Left lung (tissue), 10 donors: ENCODE measurements around the gene FADS2. TPM values are rescaled to one million over a fixed set of nuclear protein-coding genes. Genes with fewer than 3 reads are reported as not detected.

ENCODE experiments used
- ATAC-seq: fragments of 200-7000 bp; cut with Tn5 transposase; one replicate; pipeline ENCODE4 v1.9.1; 2020; ENCODE audit warnings: moderate library complexity
- DNase-seq, 4 donors: peaks; one replicate each; pipeline ENCODE4 v3.0.0-alpha.2; 2013 to 2020
- H3K27ac ChIP-seq, 2 donors: fragments of 200-600 bp; sonication (generic) in 1 of 2; one replicate each; pipeline versions ENCODE4 v1.5.0 to v1.8.0; 2020 to 2021
- H3K27me3 ChIP-seq, 2 donors: fragments of 200-600 bp; sonication (generic) in 1 of 2; one replicate each; pipeline versions ENCODE4 v1.5.0 to v1.8.0; 2020 to 2021
- H3K36me3 ChIP-seq, 2 donors: fragments of 200-600 bp; sonication (generic) in 1 of 2; one replicate each; pipeline versions ENCODE4 v1.5.0 to v1.8.0; 2020 to 2021
- H3K4me1 ChIP-seq, 2 donors: fragments of 200-600 bp; one replicate each; pipeline ENCODE4 v1.8.0; 2021
- H3K4me3 ChIP-seq, 2 donors: fragments of 200-600 bp; sonication (generic) in 1 of 2; one replicate each; pipeline versions ENCODE4 v1.5.0 to v1.8.0; 2020 to 2021; ENCODE audit warnings: mild to moderate bottlenecking in 1 of 2
- H3K9me3 ChIP-seq, 2 donors: fragments of 200-600 bp; sonication (generic) in 1 of 2; one replicate each; pipeline versions ENCODE4 v1.5.0 to v1.8.0; 2020 to 2021
- CTCF ChIP-seq, 2 donors: fragments of 200-600 bp; sonication (generic) in 1 of 2; IDR thresholded peaks; one replicate each; pipeline versions ENCODE4 v1.5.0 to v1.8.0; 2021; ENCODE audit warnings: antibody characterized with exemption in 2 of 2
- intact Hi-C, 2 donors: fragments of 100-400 bp; cut with DNase I; formaldehyde crosslinking; loops; one replicate each; pipeline versions ENCODE4 v1.11.2 to v1.14.2; 2022
- polyA plus RNA-seq, 6 donors: library from polyadenylated mRNA; unstranded; fragments of 120-200 nt; gene quantifications; one replicate each; pipeline ENCODE4 v1.2.1, GENCODE V29; 2013; ENCODE audit not compliant: insufficient read length in 6 of 6
- total RNA-seq, 2 donors: library from RNA; stranded (reverse); fragmentation: NEBNext Ultra II Directional; extraction: Animal tissue kit (Norgen Biotek cat#: 25700); gene quantifications; one replicate each; pipeline ENCODE4 v1.2.1, GENCODE V29; 2021
- donor health status: DM: no; HTN: yes; CAD: no.
- donor health status: DM: no; HTN: no; CAD: no.

Gene FADS2
- total and polyA plus RNA-seq, 8 donors = 45.4 to 295 (median 94.9) TPM

DNA sequence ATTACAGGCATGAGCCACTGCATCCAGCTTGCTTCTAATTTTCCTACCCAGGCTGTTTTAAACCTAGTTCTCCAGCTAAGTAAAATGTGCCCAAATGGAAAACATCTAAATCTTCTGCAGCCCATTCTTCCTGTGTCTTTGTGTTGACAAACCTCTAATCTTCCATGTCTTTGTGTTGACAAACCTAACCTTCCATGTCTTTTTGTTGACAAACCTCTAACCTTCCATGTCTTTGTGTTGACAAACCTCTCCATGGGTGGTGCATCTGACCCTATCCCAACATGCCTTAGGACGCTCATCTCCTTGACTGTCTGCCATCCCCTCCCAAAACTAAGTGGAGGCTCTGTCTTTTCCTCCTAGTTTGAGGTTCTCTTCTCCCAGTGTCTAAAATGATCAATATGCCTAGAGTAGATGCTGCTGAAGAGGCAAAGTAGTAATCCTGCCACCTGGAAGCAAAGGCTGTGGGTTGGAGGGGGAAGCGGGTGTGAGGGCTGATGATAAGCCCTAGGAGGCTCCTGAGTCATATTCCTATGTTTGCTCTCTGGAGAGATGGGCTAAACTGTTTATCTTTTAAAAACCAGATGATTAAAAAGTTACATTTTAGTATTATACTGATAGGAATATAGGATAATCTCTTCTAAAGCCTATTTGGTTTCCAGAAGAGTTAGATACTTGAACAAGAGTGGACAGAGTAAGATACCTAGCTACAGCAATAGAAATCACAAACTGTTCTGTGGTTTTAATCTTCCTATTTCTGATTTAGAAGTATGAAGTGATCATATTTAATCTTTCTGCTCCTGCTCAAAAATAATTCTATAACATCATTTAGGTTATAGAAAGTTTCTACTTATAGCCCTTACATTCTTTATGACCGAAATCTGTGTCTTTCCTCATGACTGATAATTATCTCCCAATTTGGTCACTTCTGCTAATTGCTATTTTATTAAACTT, 27.5 kb upstream of the FADS2 start:
- H3K9me3 ChIP-seq = no peaks in the 10 kb centered on the region
- peaks cover 0 to 4% of the 10 kb centered on the region in 2 donors for H3K4me1 ChIP-seq
- intact Hi-C loops = loop anchor here in 1 of 2 donors (10.0 kb wide), 1 partner anchor 314 kb away; no protein-coding TSS in a partner anchor
- no peaks in the 10 kb centered on the region for H3K27me3 ChIP-seq
- no peak overlapping the region for H3K27ac ChIP-seq
- no peak for TF ChIP-seq CTCF (IDR thresholded peaks at IDR 0.05)
- ATAC-seq = no peak
- no peak overlapping the region for H3K4me3 ChIP-seq
- no peak for DNase-seq
- H3K36me3 ChIP-seq = peaks cover 0 to 63% of the 10 kb centered on the region in 2 donors

DNA sequence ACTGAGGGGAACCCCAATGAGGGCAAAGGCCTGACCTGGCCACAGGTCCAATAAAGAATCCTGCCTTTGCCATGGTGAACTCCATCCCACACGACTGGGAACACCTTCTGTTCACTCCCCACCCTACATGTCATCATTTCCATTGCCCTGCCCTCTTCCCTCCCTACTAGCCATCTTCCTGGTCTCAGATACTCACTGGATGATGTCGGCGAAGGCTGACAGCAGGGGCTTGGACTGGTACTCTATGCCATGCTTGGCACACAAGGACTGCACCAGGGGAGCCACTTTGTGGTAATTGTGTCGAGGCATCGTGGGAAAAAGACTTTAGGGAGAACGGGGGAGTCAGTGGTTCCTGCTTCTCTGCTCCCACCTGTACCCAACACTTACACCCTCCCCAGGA, 25.5 kb upstream of the FADS2 start:
- DNase-seq (no peak), ATAC-seq (no peak)
- H3K27ac ChIP-seq = no peak overlapping the region
- no peaks in the 10 kb centered on the region for H3K27me3 ChIP-seq
- H3K4me1 ChIP-seq = peaks cover 0 to under 1% of the 10 kb centered on the region in 2 donors
- H3K4me3 ChIP-seq = no peak overlapping the region
- no peaks in the 10 kb centered on the region for H3K9me3 ChIP-seq
- intact Hi-C loops = loop anchor here in 1 of 2 donors (10.0 kb wide), 1 partner anchor 312 kb away; no protein-coding TSS in a partner anchor
- peaks cover 0 to 70% of the 10 kb centered on the region in 2 donors for H3K36me3 ChIP-seq
- no peak for TF ChIP-seq CTCF (IDR thresholded peaks at IDR 0.05)

GRCh38 chr11:61803889-61804647, 24.0 kb upstream of the FADS2 start:
- Histone ChIP-seq H3K9me3 (no peaks in the 10 kb centered on the region), H3K4me3 (no peak overlapping the region), H3K27ac (no peak overlapping the region), H3K27me3 (no peaks in the 10 kb centered on the region), H3K36me3 (peaks cover 0 to 85% of the 10 kb centered on the region in 2 donors), H3K4me1 (no peaks in the 10 kb centered on the region)
- intact Hi-C loops = loop anchor here in 1 of 2 donors (10.0 kb wide), 1 partner anchor 311 kb away; no protein-coding TSS in a partner anchor
- no peak for ATAC-seq
- no peak for TF ChIP-seq CTCF (IDR thresholded peaks at IDR 0.05)
- DNase-seq = no peak

DNA sequence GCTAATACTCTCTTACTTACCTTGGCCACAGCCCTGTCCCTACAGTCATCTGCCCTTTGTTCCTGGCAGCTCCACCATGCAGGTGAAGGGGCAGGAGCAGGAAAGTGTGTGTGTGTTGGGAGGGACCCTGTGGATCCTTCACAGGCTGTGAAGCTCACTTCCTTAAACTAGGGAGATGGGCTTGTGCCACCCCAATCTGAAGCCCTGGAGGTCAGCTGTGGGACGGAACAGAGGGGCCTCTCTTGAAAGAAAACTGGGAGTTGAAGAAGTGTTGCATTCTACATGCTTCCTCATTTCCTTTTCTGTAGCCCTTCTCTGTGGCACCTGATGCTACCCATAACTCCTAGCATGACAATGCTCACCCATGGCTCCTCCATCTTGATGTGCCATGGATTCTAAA, 23.0 kb upstream of the FADS2 start:
- H3K9me3 ChIP-seq = no peaks in the 10 kb centered on the region

More for the DNA sequence above, 23.0 kb upstream of the FADS2 start:
- no peak overlapping the region for H3K4me3 ChIP-seq
- H3K36me3 ChIP-seq = peaks cover 0 to 93% of the 10 kb centered on the region in 2 donors
- no peaks in the 10 kb centered on the region for H3K27me3 ChIP-seq
- ATAC-seq (no peak), DNase-seq (no peak)
- H3K4me1 ChIP-seq = no peaks in the 10 kb centered on the region
- no peak overlapping the region for H3K27ac ChIP-seq
- TF ChIP-seq CTCF (IDR thresholded peaks at IDR 0.05) = no peak
- intact Hi-C loops = loop anchor here in 1 of 2 donors (10.0 kb wide), 1 partner anchor 310 kb away; no protein-coding TSS in a partner anchor
